ENCODE data around the gene MEIS1.

MEIS1 gene

DNA sequence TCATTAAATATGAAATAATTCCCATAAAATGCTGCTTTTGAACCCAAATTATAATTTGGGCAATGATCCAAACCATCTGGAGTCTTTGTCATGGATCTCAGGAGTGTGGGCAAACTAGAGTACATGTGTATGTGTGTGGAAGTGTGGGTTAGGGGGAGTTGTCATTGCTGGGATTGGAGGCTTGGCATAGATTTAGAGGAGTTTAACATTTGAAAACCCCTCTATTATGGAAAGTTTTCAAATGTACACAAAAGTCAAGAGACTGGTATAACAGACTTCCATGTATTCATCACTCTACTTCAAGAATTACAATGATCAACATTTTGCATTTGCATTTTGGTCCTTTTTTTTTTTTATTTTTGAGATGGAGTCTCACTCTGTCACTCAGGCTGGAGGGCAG, 159.1 kb downstream of the MEIS1 start:
- DNase-seq: no peak

DNA sequence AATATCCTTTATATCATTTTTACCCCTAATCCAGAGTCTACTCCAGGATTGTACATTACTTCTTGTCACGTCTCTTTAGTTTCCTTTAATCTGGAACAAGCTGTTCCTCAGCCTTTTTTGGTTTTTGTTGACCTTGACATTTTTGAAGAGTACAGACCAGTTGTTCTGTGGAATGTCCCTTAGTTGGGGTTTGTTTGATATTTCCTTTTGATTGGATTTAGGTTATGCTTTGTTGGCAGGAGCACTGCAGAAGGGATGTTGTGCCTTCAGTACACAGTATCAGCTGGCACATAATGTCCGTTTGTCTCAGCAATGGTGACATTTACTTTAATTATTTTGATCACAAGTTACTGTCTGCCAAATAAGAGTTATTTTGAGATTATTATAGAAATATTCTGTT, 160.6 kb downstream of the MEIS1 start:
- DNase-seq: no peak

DNA sequence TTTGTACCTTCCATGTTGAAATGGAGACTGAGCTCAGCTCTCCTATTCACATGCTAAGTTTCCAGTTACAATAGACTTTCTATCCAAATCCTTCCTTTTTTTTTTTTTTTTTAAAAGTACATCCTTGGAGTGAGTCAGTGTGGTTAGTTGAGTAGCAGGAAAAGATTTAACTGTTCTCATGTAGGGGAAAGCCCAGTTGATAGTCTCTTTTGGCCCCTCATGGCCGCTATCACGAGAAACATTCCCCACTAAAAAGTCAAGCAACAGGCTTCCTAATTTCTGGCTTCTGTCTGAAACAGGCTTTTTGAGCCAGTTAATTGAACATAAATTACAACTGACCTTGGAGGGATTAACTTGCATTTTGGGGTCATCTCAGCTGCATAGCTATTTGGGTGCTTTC, 161.3 kb downstream of the MEIS1 start:
- no peak for DNase-seq

DNA sequence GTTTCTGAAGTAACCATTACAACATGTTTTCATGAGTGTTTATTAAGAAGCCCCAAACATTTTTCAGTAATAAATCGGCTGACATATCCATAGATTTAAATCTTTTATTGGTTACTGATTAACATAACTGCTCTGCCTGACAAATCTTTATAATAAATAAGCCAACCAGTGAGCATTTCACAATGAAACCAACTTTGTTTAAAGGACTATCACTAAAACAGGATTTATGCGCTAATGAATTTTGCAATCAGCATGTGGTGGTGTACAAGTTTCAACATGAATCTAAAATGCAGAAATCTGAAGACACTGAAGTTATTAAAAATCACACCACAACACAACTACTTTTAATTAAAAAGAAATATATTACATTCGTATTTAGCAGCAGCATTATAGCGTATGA, 166.7 kb downstream of the MEIS1 start:
- DNase-seq: no peak

DNA sequence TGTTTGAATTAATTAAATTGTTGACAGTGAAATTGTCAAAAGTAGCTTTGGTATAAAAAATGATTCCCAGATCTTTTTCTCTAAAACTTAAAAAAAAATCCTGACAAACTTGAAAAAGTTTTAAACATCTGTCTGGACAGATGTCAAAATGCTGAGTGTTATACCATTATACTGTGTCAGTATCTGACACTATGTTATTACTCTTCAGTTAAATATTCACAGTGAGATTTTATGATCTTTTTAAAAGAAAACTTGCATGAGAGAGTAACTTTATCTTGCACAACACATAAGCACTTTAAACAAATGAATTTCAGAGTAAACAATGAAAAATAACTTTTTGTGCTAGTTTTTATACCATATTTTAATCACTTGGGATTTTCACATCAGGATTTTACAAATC, 167.4 kb downstream of the MEIS1 start:
- no peak for DNase-seq

DNA sequence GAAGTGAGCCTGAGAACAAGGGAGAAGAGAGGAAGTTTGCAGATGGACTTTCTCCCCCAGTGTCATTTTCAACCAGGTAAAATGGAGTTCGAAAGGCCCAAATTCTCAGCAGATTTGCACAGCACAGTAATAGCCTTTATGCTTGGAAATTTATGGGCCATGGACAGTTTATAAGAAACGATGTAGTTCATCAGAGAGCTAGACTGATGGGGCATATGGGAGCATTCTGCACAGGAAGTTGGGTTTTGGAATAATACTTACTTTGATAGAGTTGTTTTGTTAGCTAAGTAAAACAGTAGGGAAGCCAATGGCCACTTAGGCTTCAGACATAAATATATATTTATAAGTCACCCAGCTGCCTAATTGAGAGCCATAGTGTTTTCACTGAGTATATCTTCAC, 169.4 kb downstream of the MEIS1 start:
- no peak for DNase-seq

DNA sequence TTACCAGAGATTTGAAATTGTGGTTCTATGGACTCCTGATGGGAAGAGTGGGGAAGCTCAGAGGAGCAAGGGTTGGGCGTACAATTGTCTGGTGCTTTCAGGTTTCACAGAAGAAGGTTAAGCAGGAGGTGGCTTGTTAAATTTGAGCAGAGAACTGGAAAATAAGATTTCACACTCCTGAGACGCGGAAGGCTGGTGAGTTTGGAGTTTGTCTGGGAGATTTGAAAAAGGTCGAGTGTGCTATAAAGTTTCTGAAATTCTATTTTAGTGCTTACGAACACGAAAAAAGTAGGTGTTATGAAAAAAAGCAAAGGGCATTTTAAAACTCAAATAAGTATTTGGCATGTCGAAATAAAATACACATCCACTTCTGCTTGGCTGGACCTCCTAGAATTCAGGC, 170.1 kb downstream of the MEIS1 start:
- no peak for DNase-seq

DNA sequence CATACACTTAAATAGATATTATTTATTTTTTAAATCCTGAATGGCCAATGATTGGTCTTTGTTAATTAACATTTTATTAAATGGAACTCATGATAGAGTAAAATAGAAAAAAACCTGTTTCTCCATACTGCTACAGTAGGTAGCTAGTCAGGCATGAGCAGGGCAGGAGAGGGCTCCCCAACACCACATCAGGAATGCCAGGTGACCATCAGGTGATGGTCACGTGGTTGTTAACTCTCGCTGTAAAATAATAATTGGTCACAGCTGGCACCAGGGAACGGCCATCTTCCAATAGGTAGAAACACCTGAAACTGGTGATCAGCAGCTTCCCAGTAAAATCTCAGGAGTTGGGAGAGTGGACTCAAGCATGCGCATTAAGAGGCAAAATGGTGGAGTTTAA, 172.2 kb downstream of the MEIS1 start:
- DNase-seq: no peak
